GM04504 (cell line): ENCODE measurements around the gene SMTNL2.
"Not testable (repeated sequence)": the region's sequence is repeated elsewhere in the genome, so short reads cannot be mapped to it uniquely, and the experiment has no call there.

Experiments
- DNase-seq: peaks from one replicate; pipeline ENCODE4 v3.0.0-alpha.2; 2012; ENCODE audit warnings: low read depth

Gene SMTNL2

GRCh38 chr17:4560421-4560820, 23.9 kb upstream of the SMTNL2 start, which contains the start of gene GGT6:
GGT6 (minus strand) TSS chr17:4560577; CDS start chr17:4560521, 56 bp downstream.
- DNase-seq, result no peak

- DNase-seq, result no peak
Measured at GRCh38 chr17:4560837-4561256, 23.5 kb upstream of the SMTNL2 start.

- DNase-seq, result no peak
Measured at GRCh38 chr17:4562015-4562969, 22.0 kb upstream of the SMTNL2 start.

- peak; percentile 30 for DNase-seq
Measured at GRCh38 chr17:4565209-4566141, 18.9 kb upstream of the SMTNL2 start.

- no peak for DNase-seq
Measured at GRCh38 chr17:4566785-4567184, 17.5 kb upstream of the SMTNL2 start.

- DNase-seq, result no peak
Measured at GRCh38 chr17:4569591-4569990, 14.7 kb upstream of the SMTNL2 start.

GRCh38 chr17:4572131-4572530, 12.2 kb upstream of the SMTNL2 start:
- DNase-seq, result no peak

GRCh38 chr17:4573115-4573514, 11.2 kb upstream of the SMTNL2 start:
- DNase-seq, result no peak

GRCh38 chr17:4573669-4574068, 10.7 kb upstream of the SMTNL2 start:
- no peak for DNase-seq

- DNase-seq, result no peak
Measured at GRCh38 chr17:4574448-4575045, 9.8 kb upstream of the SMTNL2 start.

GRCh38 chr17:4576161-4576558, 8.2 kb upstream of the SMTNL2 start:
- DNase-seq, result no peak

- no peak for DNase-seq
Measured at GRCh38 chr17:4576729-4577322, 7.5 kb upstream of the SMTNL2 start.

GRCh38 chr17:4577386-4577993, 6.8 kb upstream of the SMTNL2 start:
- DNase-seq, result no peak

- DNase-seq, result not testable (repeated sequence)
Measured at GRCh38 chr17:4578349-4578748, 6.0 kb upstream of the SMTNL2 start.

GRCh38 chr17:4579678-4580077, 4.7 kb upstream of the SMTNL2 start:
- no peak for DNase-seq

- no peak for DNase-seq
Measured at GRCh38 chr17:4580291-4580690, 4.0 kb upstream of the SMTNL2 start.

GRCh38 chr17:4582101-4582501, 2.2 kb upstream of the SMTNL2 start:
- DNase-seq, result no peak

- no peak for DNase-seq
Measured at GRCh38 chr17:4582691-4583090, 1.6 kb upstream of the SMTNL2 start.

- DNase-seq, result no peak
Measured at GRCh38 chr17:4583206-4583605, 1.1 kb upstream of the SMTNL2 start.

GRCh38 chr17:4583782-4584100, 588 bp upstream of the SMTNL2 start:
- no peak for DNase-seq

- no peak for DNase-seq
Measured at GRCh38 chr17:4584917-4585637, 748 bp downstream of the SMTNL2 start.
